Heart left ventricle (tissue), 13 donors: Measurements from ENCODE around the gene MYO18B.

Experiments
- POLR2A ChIP-seq, 2 donors: fragments of 450-650 bp; IDR thresholded peaks; one replicate each; pipeline ENCODE4 v1.6.1; 2017; ENCODE audit warnings: antibody characterized with exemption in 2 of 2, mild to moderate bottlenecking in 2 of 2, moderate library complexity in 2 of 2
- TF ChIP-seq, protein P1 (sequence below), 12 donors: fragments of 200-600 bp; sonication (generic) in 4 of 12; IDR thresholded peaks; one replicate each; pipeline versions ENCODE4 v1.5.0 to v1.8.0; 2018 to 2022; ENCODE audit warnings: antibody characterized with exemption in 12 of 12, mild to moderate bottlenecking in 5 of 12
- donor health status: ischemic (EF 13 %, LVEDD 7.1; RV severe dilation, severe dysfunction).
- donor health status: DM: no; HTN: yes; CAD: no.
- donor health status: DM: no; HTN: no; CAD: no.
- donor health status: ischemic (EF 25% LVEDD 6.9; RV normal size, moderate dysfunction).
- donor health status: ischemic (EF 25% LVEDD 5.7; RV mildly dilated, moderate dysfunction).
- donor health status: ischemic (EF 35%, LVEDD 5.7; RV mildly dilated, moderate dysfunction).
- donor health status: nonischemic (EF 11% LVEDD 7.7; RV severe dilation, severe dysfunction).
- donor health status: DM: yes; HTN: yes; CAD: no.
- donor health status: PGD.
- donor health status: ischemic (EF 29% LVEDD 5.4; RV normal size, mild dysfunction).
- donor health status: nonischemic (EF 23%, LVEDD 6.1; RV moderate dilation, normal function).

DNA sequence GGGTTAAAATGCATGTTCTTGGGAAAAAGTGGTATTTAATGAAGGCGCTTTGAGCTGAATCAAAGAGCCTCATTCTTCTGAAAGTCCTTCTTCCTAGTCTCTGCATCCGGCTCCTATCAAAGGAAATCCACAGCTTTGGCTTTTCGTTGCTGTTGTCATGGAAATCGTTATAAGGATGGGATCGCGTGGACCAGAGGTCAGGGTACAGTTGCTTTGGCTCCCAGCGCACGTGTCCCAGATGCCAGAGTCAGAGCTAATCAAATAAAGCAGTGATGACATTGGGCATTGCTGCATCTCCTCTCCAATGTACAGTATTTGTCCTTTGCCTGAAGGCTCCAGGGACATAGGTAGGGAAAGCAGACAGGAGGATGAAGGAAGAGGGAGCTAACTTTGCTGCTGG lies 181.9 kb downstream of the MYO18B start:
- TF ChIP-seq, protein P1, sequence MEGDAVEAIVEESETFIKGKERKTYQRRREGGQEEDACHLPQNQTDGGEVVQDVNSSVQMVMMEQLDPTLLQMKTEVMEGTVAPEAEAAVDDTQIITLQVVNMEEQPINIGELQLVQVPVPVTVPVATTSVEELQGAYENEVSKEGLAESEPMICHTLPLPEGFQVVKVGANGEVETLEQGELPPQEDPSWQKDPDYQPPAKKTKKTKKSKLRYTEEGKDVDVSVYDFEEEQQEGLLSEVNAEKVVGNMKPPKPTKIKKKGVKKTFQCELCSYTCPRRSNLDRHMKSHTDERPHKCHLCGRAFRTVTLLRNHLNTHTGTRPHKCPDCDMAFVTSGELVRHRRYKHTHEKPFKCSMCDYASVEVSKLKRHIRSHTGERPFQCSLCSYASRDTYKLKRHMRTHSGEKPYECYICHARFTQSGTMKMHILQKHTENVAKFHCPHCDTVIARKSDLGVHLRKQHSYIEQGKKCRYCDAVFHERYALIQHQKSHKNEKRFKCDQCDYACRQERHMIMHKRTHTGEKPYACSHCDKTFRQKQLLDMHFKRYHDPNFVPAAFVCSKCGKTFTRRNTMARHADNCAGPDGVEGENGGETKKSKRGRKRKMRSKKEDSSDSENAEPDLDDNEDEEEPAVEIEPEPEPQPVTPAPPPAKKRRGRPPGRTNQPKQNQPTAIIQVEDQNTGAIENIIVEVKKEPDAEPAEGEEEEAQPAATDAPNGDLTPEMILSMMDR (IDR thresholded peaks at IDR 0.05) = no peak
- TF ChIP-seq POLR2A (IDR thresholded peaks at IDR 0.05) = no peak
